GM19467 (cell line): ENCODE measurements around the gene KCNQ1OT1.

Experiments used
- ATAC-seq: cut with Tn5 transposase; IDR thresholded peaks from one replicate; pipeline ENCODE4 v1.9.1; 2021; ENCODE audit warnings: mild to moderate bottlenecking, moderate library complexity; ENCODE audit not compliant: unreplicated experiment

Gene KCNQ1OT1

GRCh38 chr11:2703363-2704141 lies 3.8 kb upstream of the KCNQ1OT1 start:
- ATAC-seq: no peak

DNA sequence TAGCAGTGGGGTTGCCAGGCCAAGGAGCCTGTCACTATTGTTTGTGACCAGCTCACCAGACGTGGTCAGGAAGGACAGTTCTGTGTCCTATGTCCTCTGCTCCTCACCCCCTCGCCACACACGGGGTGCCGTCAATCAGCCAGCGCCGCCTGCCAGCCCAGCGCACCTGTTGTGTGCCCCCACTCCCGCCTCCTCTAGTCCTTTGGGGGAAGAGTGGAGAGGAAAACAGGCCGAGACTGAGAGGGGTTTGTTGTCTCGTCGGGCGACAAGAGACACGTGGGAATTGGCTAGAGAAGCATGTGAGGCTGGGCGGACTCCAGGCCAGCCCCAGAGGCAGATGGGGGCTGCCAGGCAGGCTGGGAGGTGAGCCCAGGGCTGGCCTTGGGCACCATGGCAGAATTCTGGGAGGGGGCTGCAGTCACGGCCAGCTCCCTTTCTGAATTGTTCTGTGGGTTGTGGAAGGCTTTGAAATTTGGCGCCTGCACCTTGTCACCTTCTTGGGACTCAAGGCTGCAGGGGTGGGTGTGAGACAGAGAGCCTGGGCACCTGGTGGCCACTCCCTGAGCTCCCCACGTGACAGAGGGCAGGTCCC lies 3.1 kb upstream of the KCNQ1OT1 start:
- ATAC-seq: no peak

DNA sequence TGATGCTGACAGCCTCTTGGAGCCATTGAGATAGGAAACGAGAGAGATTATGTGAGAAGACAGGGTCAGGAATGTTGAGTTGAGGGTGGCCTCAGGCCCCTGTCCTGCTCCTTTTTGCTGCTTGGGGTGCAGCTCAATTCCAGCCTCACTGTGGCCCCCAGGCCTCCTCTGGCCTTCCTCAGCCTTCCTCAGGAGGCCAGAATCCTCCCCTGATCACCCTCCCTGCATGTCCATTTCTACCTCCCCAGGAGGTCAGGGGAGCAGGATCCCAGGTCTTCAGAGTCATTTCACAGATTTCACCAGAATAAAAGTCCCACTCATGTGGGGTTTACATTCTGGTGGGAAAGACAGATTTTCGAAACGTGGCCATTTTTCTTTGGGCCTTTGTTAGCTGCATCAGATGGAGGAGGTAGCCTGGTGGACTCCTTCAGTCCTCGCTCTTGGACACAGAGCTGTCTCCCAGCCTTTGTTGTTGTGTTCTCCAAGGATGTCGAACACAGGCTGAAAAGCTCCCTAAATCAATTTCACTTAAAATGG lies 2.2 kb upstream of the KCNQ1OT1 start:
- ATAC-seq: no peak

DNA sequence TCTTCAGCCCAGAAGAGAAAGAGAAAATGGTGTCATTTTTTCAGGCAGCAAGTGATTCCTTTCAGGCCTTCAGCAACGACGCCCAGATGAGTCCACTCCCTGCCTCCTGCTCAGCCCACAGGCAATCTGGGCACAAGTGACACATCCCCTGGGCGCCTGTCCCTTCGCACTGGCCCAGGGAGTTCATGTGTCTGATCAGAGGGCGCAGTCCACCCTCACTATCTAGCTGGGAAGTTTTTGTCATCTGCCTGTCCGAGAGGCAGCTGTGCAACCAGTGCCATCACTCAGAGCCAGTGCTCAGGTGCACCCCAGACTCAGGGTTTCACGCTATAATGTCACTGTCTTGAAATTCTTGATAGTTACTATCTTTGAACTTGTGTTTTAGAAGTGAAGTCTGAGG lies 1.4 kb upstream of the KCNQ1OT1 start:
- ATAC-seq: no peak

DNA sequence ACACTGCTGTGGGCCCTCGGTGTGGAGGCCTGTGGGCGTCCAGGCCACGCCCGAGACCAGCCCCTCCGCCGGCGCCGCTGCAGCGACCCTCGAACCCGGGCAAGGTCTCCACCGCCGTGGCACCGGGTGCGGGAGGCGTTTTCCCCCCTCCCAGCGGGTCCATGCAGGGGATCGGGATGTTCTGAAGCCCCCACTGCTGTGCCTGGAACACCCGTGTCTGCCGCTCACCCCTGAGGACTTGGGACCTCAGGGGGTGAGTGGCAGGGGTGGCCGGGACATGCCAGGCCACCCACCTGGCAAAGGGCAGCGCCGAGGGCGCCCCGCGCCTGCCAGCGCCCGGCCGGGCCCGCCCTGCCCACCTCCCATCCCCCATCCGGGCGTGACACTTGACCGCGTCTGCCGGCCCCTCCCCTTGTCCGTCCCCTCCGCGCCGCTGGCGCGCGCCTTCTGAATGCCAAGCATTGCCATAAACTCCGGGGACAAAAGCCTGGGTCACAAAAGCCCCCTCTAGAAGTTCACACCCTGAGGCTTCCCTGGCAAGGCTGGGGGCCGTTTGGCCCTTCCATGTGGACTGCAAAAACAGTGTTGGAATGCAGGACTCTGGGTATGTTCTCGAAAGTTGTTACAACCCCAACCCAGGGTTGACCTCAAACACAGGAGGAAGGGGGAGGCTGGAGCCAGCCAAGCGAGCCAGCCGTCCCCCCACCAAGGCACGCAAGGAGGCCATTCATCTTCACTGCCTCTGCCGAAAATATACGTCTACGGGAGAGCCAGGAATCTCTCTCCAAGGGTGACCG lies 819 bp upstream of the KCNQ1OT1 start:
- ATAC-seq: no peak

DNA sequence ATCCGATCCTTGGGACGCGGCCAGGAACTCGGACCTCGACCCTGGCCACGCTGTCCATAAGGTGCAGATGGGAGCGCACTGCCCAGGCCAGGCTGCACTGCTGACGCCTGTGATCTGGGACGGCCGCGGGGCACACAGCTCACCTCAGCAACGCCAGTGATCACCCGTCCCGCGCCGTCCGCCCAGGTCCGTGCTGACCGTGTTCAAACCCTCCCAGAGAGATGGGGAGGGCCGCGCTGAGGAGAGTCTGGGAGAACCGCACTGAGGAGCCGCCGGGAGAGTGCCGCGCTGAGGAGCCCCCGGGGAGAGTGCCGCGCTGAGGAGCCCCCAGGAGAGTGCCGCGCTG lies 636 bp downstream of the KCNQ1OT1 start:
- ATAC-seq: no peak

DNA sequence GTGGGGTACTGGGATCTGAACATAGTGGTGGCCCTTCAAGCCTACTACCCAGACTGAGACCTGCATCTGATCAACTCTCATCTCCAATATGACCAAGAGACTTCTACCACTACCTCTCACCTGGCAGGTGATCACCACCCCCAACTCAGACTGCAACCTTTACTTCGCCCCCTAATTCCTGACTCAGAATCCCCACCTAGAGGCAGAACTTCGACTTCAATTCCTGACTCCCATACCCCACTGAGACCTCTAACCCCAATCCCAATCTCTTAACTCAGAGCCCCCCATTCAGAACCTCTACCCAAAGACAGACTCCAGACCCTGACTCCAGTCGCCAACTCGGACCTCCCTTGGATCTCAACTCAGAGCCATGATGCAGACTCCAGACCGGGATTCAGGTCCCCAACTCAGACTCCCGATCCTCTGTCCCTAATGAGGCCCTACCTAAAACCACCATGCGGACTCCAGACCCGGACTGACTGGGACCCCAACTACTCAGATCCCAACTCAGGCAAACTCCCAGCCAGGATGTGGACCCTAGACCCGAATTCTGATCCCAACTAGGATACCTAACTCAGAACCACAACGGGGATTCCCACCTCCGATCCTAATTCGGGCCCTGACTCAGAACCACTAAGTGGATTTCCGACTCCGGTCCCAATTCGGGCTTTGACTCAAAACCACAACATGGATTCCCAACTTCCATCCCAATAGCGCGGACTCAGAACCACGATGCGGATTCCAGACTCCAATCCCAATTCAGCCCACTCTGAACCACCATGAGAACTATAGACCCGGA lies 1.2 kb downstream of the KCNQ1OT1 start:
- no peak for ATAC-seq

GRCh38 chr11:2697866-2698265 lies 1.9 kb downstream of the KCNQ1OT1 start:
- no peak for ATAC-seq

GRCh38 chr11:2696455-2696854 lies 3.3 kb downstream of the KCNQ1OT1 start:
- ATAC-seq: no peak

- no peak for ATAC-seq
These were observed 4.5 kb downstream of the KCNQ1OT1 start for GRCh38 chr11:2694995-2695939.

- no peak for ATAC-seq
These were observed 5.3 kb downstream of the KCNQ1OT1 start for GRCh38 chr11:2694495-2694894.

DNA sequence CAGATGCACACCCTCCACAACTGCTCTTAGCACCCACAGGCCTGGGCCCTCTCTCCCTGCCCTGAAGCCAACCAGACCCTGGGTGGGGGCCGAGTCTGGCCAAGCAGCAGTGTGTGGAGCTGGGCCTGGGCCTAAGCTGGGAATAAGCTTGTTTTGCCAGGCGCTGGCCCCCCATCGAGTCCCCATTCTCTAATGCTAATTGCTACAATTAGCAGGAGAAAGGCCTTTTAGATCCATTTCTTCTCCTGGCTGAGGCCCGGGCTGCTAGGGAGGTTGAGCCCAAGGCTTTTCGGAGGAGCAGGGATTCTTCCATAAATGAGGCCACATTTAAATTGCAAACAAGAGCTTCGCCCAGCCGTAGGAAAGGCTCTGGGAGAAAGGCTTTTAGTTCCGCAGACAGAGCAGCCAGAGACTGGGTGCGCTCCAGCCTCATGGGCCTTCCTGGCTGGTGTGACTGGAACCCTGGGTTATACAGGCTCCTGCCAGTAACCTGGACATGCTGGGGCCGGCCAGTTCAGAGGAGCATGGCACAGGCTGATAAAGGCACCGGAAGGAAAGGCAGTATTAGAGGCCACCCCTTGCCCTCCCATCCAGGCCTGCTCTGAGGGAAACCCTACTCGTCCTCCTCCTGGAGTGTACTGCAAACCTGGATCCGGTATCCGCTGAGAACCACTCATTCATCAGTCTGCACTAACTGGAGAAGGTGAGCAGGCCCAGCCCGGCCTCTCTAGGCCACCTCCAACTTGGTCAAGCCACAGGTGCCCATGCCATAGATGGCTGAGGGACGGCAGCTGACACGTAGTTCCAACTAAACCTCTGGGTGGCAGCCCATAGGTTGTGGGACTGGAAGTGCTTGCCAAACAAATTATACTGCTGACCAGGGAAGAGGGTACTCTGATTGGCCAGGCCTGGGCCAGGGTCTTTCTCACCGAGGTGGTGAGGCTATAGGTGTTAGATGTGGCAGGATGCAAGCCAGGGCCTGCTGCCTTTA lies 6.2 kb downstream of the KCNQ1OT1 start:
- no peak for ATAC-seq

DNA sequence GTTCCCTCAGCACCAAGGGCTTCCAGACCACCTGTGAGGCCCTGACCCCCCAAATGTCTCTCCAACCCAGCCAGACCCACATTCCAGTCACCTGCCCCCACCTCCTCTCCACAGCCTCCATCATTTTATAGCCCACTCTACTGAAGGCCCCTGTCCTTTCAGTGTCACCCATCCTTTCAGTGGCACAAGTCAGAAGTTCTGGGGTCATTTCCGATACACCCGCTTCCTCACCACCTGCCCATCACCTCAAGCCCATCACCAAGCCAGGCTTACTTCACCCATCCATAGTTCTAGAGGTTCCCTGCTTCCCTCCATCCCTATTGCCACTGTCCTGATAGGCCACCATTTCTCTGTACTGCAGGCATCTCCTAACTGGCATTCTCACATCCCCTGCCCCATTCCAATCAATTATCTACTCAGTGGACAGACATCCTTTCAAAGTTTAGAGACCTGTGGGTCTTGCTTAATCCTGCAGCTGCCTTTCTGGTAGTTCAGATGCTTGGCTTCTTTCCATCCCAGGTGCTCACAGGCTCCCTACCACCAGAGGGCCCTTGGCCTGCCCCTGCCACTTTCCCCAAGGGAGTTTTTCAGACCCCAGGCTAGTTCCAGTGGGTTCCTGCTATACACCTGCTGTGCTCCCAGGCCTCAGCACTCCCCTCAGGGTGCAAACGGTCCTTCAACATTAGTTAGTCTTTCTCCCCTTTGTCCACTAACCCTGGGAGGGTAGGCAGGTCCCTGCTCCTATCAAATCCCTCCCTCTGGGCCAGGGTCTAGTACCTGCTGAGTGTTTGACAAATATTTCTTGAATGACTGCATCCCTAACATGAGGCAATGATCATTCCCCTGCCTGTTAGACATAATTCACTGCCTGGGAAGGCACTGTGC lies 7.6 kb downstream of the KCNQ1OT1 start:
- no peak for ATAC-seq

DNA sequence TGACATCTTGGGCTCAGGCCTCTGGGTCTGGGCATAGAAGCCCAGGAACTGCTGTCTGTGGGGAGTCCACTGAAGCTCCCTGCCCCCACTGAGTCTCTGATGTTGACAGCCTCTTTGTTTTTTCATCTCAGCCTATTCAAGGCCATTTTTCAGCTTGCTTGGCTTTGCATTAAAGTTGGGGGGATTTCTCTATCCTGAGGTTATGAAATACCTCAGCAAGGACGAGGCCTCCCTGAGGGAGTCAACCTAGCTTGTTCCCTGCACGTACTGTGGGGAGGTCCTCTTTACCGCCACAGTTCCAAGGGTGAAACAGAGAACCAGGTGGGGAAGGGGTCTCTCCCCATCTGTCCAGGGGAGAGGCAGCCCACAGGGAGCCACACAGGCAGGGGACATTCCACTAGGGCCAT lies 8.4 kb downstream of the KCNQ1OT1 start:
- ATAC-seq: no peak

DNA sequence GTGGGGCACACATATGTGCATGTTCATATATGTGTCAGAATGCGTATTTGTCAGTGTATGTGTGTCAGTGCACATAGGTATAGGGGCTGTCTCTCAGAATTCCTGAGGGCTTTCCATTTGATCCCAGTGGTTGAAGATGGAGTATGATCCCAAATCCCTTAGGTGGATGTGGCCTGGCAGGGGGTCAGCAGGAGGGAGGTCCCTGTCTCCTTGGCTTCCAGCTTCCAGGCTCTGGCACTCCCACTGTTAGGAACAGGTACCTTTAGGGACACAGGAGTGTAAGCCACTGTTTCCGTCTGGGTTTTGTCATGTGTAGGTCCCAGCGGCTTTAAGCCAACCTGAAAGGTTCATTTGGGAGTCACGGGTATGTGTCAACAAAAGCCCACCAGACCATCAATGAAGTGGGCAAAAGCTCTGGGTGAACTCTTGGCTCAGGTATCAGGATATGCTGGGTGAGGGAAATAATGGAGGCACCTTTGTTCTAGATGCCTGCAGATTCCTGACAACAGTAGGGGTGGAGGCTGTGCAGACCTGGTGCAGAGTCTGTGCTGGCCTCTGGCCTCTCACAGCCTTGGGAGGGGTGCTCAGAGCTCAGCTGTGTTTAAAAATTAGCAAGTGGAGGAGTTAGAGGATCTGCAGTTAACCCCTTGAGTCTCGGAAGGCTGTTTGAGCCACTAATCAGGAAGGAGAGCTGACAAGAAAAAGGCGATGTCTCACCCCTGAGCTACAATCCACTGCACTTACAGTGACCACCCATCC lies 9.0 kb downstream of the KCNQ1OT1 start:
- ATAC-seq: no peak

DNA sequence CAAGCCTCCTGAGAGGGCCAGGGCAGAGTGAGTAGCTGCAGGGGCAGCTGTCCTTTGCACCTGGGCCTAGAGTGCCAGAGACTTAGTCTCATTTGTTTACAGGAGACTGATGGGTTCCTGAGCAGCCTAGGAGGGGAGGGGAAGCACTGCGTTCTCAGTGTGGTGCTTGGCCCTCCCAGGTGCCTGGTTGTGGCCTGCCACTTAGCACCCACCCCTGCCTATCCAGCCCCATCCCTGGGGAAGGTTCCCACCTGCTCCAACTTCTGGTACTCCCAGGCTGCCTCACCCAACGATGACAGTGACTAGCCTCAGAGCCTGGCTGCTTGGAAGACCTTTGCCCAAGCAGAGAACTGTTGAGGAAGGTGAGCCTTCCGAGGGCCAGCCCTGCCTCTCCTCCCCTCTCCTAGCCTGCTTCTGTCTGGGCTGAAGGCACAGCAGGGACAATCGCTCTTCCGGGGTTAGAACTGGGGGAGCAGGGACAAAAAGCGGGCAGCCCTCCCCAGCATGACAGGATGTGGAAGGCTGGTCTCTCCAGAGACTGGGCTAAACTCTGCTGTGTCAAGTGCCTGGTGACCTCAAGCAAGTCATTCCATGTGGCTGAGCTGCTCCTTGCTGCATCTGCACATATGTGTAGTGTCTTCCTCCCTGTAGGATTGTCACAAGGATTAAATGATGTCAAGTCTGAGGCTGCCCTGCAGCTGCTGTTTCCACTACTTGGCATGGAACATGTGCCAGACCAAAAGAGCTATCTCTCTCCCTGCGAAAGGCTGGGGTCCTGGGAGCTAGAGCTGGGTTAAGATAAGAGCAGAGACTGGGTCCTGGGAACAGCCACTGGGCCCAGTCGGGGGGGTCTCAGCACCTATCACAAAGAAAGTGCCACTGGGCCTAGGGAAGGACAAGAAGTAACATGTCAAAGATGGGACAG lies 9.9 kb downstream of the KCNQ1OT1 start:
- no peak for ATAC-seq
